A549 treated with DMSO at 1 μM for 4 hours (cell line): ENCODE results near the gene RFX7. TPM values are rescaled to one million over a fixed set of nuclear protein-coding genes. Genes with fewer than 3 reads are reported as not detected.

Experiments used
- total RNA-seq: library from RNA; stranded (reverse); fragments of 200-300 nt; extraction: Qiagen RNA extraction; gene quantifications from 5 replicates; pipeline ENCODE4 v1.2.3, GENCODE V29; 2022; ENCODE audit warnings: low read depth

Gene RFX7
- total RNA-seq: 11.6 to 17.2 TPM (median 16.4 TPM) in 5 replicates

DNA sequence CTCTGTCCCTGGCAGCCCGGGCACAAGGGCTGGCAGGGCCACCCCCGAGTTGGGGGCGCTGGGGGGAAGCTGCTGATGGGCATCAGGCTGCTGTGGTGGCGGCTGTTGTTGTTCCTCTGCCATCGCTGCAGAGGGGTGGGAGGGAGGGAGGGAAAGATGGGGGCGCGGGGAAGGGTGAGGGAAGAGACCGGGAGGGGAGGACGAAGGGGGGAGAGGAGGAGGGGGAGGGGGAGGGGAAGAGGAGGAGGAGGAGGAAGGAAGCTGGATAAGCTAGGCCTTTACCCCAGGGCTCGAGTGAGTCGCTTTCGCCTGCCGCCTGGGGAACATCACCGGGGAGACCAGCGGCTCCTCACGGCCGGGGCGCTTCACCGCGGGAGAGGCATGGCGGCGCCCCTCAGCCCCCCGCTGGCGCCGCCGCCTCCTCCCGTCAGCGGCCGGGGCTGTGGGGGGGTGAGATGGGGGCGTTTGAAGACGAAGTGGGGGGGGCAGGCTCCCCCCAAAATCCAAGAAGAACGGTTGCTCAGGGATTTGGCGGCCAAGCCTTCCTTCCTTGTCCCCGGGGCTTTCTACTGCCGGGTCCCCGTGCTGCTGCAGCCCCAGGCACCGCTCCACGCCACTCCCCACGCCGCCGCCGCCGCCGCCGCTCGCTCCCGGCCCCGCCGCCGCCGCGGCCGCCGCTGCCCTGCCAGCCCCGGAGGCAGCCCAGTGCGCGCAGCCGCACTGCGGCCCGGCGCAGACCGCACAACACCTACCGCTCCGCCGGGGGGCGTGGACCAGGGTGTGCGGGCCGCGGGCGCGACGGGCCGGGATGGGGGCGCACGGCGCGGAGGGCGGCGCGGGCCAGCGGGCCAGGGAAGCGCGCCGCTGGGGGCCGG lies at the start of gene RFX7:
TSS of gene RFX7 (minus strand) at position 717 of the 875 bp plus-strand sequence. CDS start at position 123, 594 bp downstream.

Other genes with a start within 250 kb of the RFX7 start
- gene TEX9, start 121.5 kb upstream of the RFX7 start, total RNA-seq: 4.1 to 6.3 TPM (median 5.2 TPM) in 5 replicates
- gene MNS1, start 221.3 kb upstream of the RFX7 start, total RNA-seq: 2.7 to 4.1 TPM (median 3.4 TPM) in 5 replicates